ENCODE data around the gene FAAP20.

Gene FAAP20

GRCh38 chr1:2209400-2210083, 15.0 kb upstream of the FAAP20 start:
- Histone ChIP-seq H4K8ac (ENCODE audit: low read depth, low read length) (no peak overlapping the region), H3K4me1 (ENCODE audit: control insufficient read depth in 2 of 2, insufficient read depth in 1 of 2, low read depth in 1 of 2, low read length in 2 of 2) (peaks cover 36 to 51% of the 10 kb centered on the region in 2 donors), H2AFZ (ENCODE audit: low read length) (peak overlapping the region; percentile 3), H2BK12ac (ENCODE audit: low read length) (peak overlapping the region; percentile 89), H4K91ac (ENCODE audit: low read depth, low read length, poor library complexity) (no peak overlapping the region), H3K18ac (ENCODE audit: low read length) (peak overlapping the region; percentile 92), H2BK5ac (ENCODE audit: low read length) (peak overlapping the region; percentile 78), H3K36me3 (replicated peaks in 1 of 2; ENCODE audit: control insufficient read depth in 2 of 2, insufficient read depth in 2 of 2, low read length in 2 of 2) (no peaks in the 10 kb centered on the region), H3K79me1 (ENCODE audit: low read depth, low read length) (no peaks in the 10 kb centered on the region), H3K27me3 (ENCODE audit: control insufficient read depth in 3 of 3, insufficient read depth in 3 of 3, low read depth in 1 of 3, low read length in 3 of 3) (peaks cover 0 to 10% (median 0%) of the 10 kb centered on the region in 3 experiments), H3K4me2 (ENCODE audit: insufficient read depth, low read length, poor library complexity, severe bottlenecking) (no peak overlapping the region), H3K27ac (replicated peaks; ENCODE audit: low read length) (peak overlapping the region; percentile 27), H2AK5ac (ENCODE audit: low read depth, low read length) (peak overlapping the region; percentile 100), H3K4ac (ENCODE audit: low read length) (no peak overlapping the region), H3K4me3 (ENCODE audit: low read length in 2 of 2) (no peak overlapping the region), H3K14ac (ENCODE audit: low read length) (no peak overlapping the region), H3K23ac (ENCODE audit: low read depth, low read length, poor library complexity) (peak overlapping the region; percentile 20), H3K9me3 (replicated peaks in 1 of 2; ENCODE audit: control insufficient read depth in 2 of 2, insufficient read depth in 1 of 2, low read depth in 1 of 2, low read length in 2 of 2) (no peaks in the 10 kb centered on the region), H2BK120ac (ENCODE audit: low read depth, low read length) (peak overlapping the region; percentile 81), H2BK15ac (ENCODE audit: low read length) (peak overlapping the region; percentile 90), H3K9ac (ENCODE audit: low read depth, low read length, poor library complexity) (no peak overlapping the region)
- no CpG with 5 or more reads among the region's 18 CpGs for WGBS, 2 donors (ENCODE audit: extremely low coverage in 2 of 2, insufficient read length in 2 of 2, insufficient replicate concordance in 1 of 2)
- no peak for DNase-seq (ENCODE audit: low spot score)

DNA sequence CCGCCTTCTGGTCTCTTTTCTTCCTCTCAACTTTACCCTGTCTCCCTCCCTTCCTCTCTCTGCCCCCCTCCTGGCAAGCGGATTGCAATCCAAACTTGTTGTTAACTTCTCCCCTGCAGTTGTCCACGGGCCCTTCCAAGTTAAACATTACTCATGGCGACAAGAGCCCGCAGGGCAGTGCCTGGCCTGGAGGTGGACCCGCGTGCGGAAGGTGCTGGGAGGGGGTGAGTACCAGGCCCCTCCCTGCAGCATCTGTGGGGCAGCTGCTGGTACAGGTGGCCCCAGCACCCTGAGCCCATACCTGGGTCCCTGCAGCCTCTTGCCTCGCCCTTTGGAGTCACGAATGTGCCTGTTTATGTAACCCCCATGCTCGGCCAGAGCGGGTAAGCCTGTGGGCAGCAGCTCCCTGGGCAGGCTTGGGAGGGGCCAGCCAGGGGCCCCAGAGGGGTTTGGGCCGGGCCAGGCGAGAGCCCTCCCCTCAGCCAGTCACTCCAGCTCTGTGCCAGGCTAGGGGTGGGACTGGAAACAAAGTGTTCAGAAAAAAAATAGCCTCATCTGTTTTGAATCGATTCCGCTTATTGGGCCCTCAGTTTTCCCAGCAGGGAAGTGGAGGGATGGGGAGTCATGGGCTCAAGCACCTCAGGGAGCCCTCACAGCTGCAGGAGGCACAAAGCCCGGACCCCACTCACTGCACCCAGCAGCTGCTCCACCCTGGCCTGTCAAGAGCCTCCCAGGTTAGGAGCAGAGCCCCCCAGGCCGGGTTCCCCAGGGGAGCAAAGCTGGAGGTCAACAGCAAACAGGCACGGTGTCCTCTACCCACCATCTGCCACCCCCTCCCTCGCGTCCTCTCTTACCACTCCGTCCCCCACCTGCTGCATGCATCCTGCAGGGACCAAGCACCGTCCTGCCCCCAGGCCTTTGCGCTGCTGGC, 14.0 kb upstream of the FAAP20 start:
- Histone ChIP-seq H2AFZ (ENCODE audit: low read length) (peak overlapping the region; percentile 21), H3K9ac (ENCODE audit: low read depth, low read length, poor library complexity) (peak overlapping the region; percentile 44), H3K4me3 (ENCODE audit: low read length in 2 of 2) (no peak overlapping the region), H3K36me3 (replicated peaks in 1 of 2; ENCODE audit: control insufficient read depth in 2 of 2, insufficient read depth in 2 of 2, low read length in 2 of 2) (no peaks in the 10 kb centered on the region), H2BK5ac (ENCODE audit: low read length) (peak overlapping the region; percentile 87), H2BK12ac (ENCODE audit: low read length) (peak overlapping the region; percentile 22), H3K23ac (ENCODE audit: low read depth, low read length, poor library complexity) (peak overlapping the region; percentile 17), H3K18ac (ENCODE audit: low read length) (peak overlapping the region; percentile 80), H2BK15ac (ENCODE audit: low read length) (peak overlapping the region; percentile 98), H3K4me2 (ENCODE audit: insufficient read depth, low read length, poor library complexity, severe bottlenecking) (no peak overlapping the region), H3K14ac (ENCODE audit: low read length) (no peak overlapping the region), H3K4me1 (ENCODE audit: control insufficient read depth in 2 of 2, insufficient read depth in 1 of 2, low read depth in 1 of 2, low read length in 2 of 2) (peaks cover 37 to 51% of the 10 kb centered on the region in 2 donors), H3K27me3 (ENCODE audit: control insufficient read depth in 3 of 3, insufficient read depth in 3 of 3, low read depth in 1 of 3, low read length in 3 of 3) (peaks cover 0 to 10% (median 0%) of the 10 kb centered on the region in 3 experiments), H3K9me3 (replicated peaks in 1 of 2; ENCODE audit: control insufficient read depth in 2 of 2, insufficient read depth in 1 of 2, low read depth in 1 of 2, low read length in 2 of 2) (no peaks in the 10 kb centered on the region), H3K27ac (replicated peaks; ENCODE audit: low read length) (no peak overlapping the region), H3K79me1 (ENCODE audit: low read depth, low read length) (no peaks in the 10 kb centered on the region), H2AK5ac (ENCODE audit: low read depth, low read length) (peak overlapping the region; percentile 100), H2BK120ac (ENCODE audit: low read depth, low read length) (no peak overlapping the region), H4K8ac (ENCODE audit: low read depth, low read length) (no peak overlapping the region), H4K91ac (ENCODE audit: low read depth, low read length, poor library complexity) (no peak overlapping the region), H3K4ac (ENCODE audit: low read length) (peak overlapping the region; percentile 37)
- no peak for DNase-seq (ENCODE audit: low spot score)
- no CpG with 5 or more reads among the region's 24 CpGs for WGBS, 2 donors (ENCODE audit: extremely low coverage in 2 of 2, insufficient read length in 2 of 2, insufficient replicate concordance in 1 of 2)

DNA sequence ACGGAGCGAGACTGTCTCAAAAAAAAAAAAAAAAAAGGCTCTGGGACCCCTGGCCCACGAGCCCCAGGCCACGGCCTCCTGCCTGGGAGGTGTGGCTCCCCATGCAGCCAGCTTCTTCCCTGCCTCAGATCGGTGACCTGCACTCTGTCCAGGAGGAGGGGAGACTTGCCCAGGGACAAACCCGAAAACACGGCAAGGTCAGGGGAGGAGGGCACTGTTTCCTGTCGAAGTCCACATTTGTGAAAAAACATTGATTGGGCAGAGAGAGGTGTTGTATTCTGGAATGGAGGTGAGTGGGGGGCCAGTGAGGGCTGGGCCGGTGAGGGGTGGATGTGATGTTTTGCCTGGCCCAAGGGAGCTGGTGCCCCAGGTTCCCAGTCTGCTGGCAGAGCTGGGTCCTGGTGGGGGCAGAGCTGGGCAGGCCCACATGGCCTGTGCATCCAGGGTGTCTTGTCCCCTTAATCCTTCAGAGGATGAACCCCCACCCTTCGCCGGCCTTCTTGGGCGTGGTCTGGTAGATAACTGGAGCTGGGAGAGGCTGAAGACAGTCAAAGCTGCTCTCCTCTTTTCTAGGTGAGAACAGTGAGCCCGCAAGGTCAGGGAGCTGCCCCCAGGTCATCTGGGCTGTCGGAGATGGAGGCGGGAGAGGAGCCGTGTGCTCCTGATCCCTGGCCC, 12.4 kb upstream of the FAAP20 start:
- Histone ChIP-seq H2BK120ac (ENCODE audit: low read depth, low read length) (no peak overlapping the region), H4K91ac (ENCODE audit: low read depth, low read length, poor library complexity) (no peak overlapping the region), H4K8ac (ENCODE audit: low read depth, low read length) (no peak overlapping the region), H3K14ac (ENCODE audit: low read length) (peak overlapping the region; percentile 1), H2AK5ac (ENCODE audit: low read depth, low read length) (peak overlapping the region; percentile 100), H3K9ac (ENCODE audit: low read depth, low read length, poor library complexity) (no peak overlapping the region), H3K79me1 (ENCODE audit: low read depth, low read length) (no peaks in the 10 kb centered on the region), H2BK12ac (ENCODE audit: low read length) (peak overlapping the region; percentile 90), H3K36me3 (replicated peaks in 1 of 2; ENCODE audit: control insufficient read depth in 2 of 2, insufficient read depth in 2 of 2, low read length in 2 of 2) (no peaks in the 10 kb centered on the region), H3K27ac (replicated peaks; ENCODE audit: low read length) (no peak overlapping the region), H2BK15ac (ENCODE audit: low read length) (peak overlapping the region; percentile 97), H3K4me1 (ENCODE audit: control insufficient read depth in 2 of 2, insufficient read depth in 1 of 2, low read depth in 1 of 2, low read length in 2 of 2) (peaks cover 26 to 46% of the 10 kb centered on the region in 2 donors), H3K27me3 (ENCODE audit: control insufficient read depth in 3 of 3, insufficient read depth in 3 of 3, low read depth in 1 of 3, low read length in 3 of 3) (peaks cover 0 to 10% (median 0%) of the 10 kb centered on the region in 3 experiments), H3K4me2 (ENCODE audit: insufficient read depth, low read length, poor library complexity, severe bottlenecking) (no peak overlapping the region), H2BK5ac (ENCODE audit: low read length) (peak overlapping the region; percentile 48), H2AFZ (ENCODE audit: low read length) (peak overlapping the region; percentile 15), H3K9me3 (replicated peaks in 1 of 2; ENCODE audit: control insufficient read depth in 2 of 2, insufficient read depth in 1 of 2, low read depth in 1 of 2, low read length in 2 of 2) (no peaks in the 10 kb centered on the region), H3K18ac (ENCODE audit: low read length) (peak overlapping the region; percentile 90), H3K23ac (ENCODE audit: low read depth, low read length, poor library complexity) (peak overlapping the region; percentile 93), H3K4me3 (ENCODE audit: low read length in 2 of 2) (no peak overlapping the region), H3K4ac (ENCODE audit: low read length) (peak overlapping the region; percentile 66)
- DNase-seq (ENCODE audit: low spot score) = no peak
- WGBS, 2 donors (ENCODE audit: extremely low coverage in 2 of 2, insufficient read length in 2 of 2, insufficient replicate concordance in 1 of 2) = no CpG with 5 or more reads among the region's 16 CpGs
